DOHH2 (cell line): Measurements from ENCODE around the gene LRP11.

Source experiments
- H3F3A ChIP-seq: fragments of 200-600 bp; sonication (generic), shearing (Covaris generic); 2 replicates; pipeline ENCODE4 v1.6.0; 2016; ENCODE audit warnings: antibody characterized with exemption, mild to moderate bottlenecking; ENCODE audit not compliant: control insufficient read depth, insufficient read depth
- H3K27ac ChIP-seq: fragments of 200-600 bp; sonication (generic); 2 replicates; pipeline ENCODE4 v1.5.1; 2014; ENCODE audit warnings: low read depth, mild to moderate bottlenecking, low read length, moderate library complexity
- H3K27me3 ChIP-seq: fragments of 200-600 bp; sonication (generic); 2 replicates; pipeline ENCODE4 v1.6.1; 2014; ENCODE audit warnings: mild to moderate bottlenecking, low read length, mixed read lengths; ENCODE audit not compliant: control insufficient read depth
- H3K36me3 ChIP-seq: fragments of 200-600 bp; sonication (generic); 2 replicates; pipeline ENCODE4 v1.6.1; 2014; ENCODE audit warnings: mild to moderate bottlenecking, low read length, moderate library complexity, mixed read lengths; ENCODE audit not compliant: control insufficient read depth
- H3K4me1 ChIP-seq: fragments of 200-600 bp; sonication (generic); 2 replicates; pipeline ENCODE4 v1.6.1; 2014; ENCODE audit warnings: mild to moderate bottlenecking, low read length, mixed read lengths; ENCODE audit not compliant: control insufficient read depth
- H3K4me2 ChIP-seq: fragments of 200-600 bp; sonication (generic); 2 replicates; pipeline ENCODE4 v1.6.0; 2014; ENCODE audit warnings: mild to moderate bottlenecking, low read length, moderate library complexity
- H3K4me3 ChIP-seq: fragments of 200-600 bp; sonication (generic); 2 replicates; pipeline ENCODE4 v1.5.1; 2014; ENCODE audit warnings: mild to moderate bottlenecking, low read length, mixed read lengths
- H3K79me2 ChIP-seq: fragments of 200-600 bp; sonication (generic); 2 replicates; pipeline ENCODE4 v1.6.1; 2014; ENCODE audit warnings: mild to moderate bottlenecking, low read length, mixed read lengths; ENCODE audit not compliant: control insufficient read depth
- H3K9me2 ChIP-seq: fragments of 200-600 bp; sonication (generic); replicated peaks from 2 replicates; pipeline ENCODE4 v1.6.1; 2014; ENCODE audit warnings: mild to moderate bottlenecking, low read length, mixed read lengths; ENCODE audit not compliant: control insufficient read depth
- H3K9me3 ChIP-seq: fragments of 200-600 bp; sonication (generic); 2 replicates; pipeline ENCODE4 v1.6.1; 2014; ENCODE audit warnings: antibody characterized with exemption, low read length, mixed read lengths; ENCODE audit not compliant: control insufficient read depth, insufficient read depth
- H4K20me1 ChIP-seq: fragments of 200-600 bp; sonication (generic); 2 replicates; pipeline ENCODE4 v1.6.0; 2014; ENCODE audit warnings: low read depth, mild to moderate bottlenecking, antibody characterized with exemption, low read length, moderate library complexity; ENCODE audit not compliant: control insufficient read depth, insufficient read depth
- CTCF ChIP-seq: fragments of 200-600 bp; sonication (generic); IDR thresholded peaks from one replicate; pipeline ENCODE4 v1.5.1; 2014; ENCODE audit warnings: antibody characterized with exemption, mild to moderate bottlenecking, low read depth, low read length; ENCODE audit not compliant: poor library complexity, severe bottlenecking
- EZH2phosphoT487 ChIP-seq: fragments of 200-600 bp; sonication (generic); IDR thresholded peaks from 2 replicates; pipeline ENCODE4 v1.6.1; 2017; ENCODE audit warnings: borderline replicate concordance, mild to moderate bottlenecking, antibody characterized with exemption, low read length, moderate library complexity, mixed read lengths

Gene LRP11

GRCh38 chr6:149900620-149901443 lies 36.7 kb upstream of the LRP11 start:
- TF ChIP-seq EZH2phosphoT487, result no peak
- TF ChIP-seq CTCF, result no peak
- Histone ChIP-seq H3K9me3 (no peaks in the 10 kb centered on the region), H3K79me2 (no peaks in the 10 kb centered on the region), H3K9me2 (no peaks in the 10 kb centered on the region), H3K36me3 (no peaks in the 10 kb centered on the region), H3K27me3 (peaks cover 4% of the 10 kb centered on the region), H3K4me2 (no peak overlapping the region), H4K20me1 (no peaks in the 10 kb centered on the region), H3F3A (no peaks in the 10 kb centered on the region), H3K4me3 (no peak overlapping the region), H3K4me1 (no peaks in the 10 kb centered on the region; the same call in 1 of the 2 replicates), H3K27ac (no peak overlapping the region)

- Histone ChIP-seq H3K79me2 (no peaks in the 10 kb centered on the region), H3K9me3 (no peaks in the 10 kb centered on the region), H3F3A (no peaks in the 10 kb centered on the region), H3K27ac (no peak overlapping the region), H3K4me2 (no peak overlapping the region), H3K27me3 (peaks cover 4% of the 10 kb centered on the region), H3K9me2 (no peaks in the 10 kb centered on the region), H3K4me3 (no peak overlapping the region), H3K36me3 (no peaks in the 10 kb centered on the region), H4K20me1 (no peaks in the 10 kb centered on the region), H3K4me1 (peaks cover 7% of the 10 kb centered on the region)
- TF ChIP-seq CTCF (no peak), EZH2phosphoT487 (no peak)
Measured at GRCh38 chr6:149899926-149900619, 35.9 kb upstream of the LRP11 start.

DNA sequence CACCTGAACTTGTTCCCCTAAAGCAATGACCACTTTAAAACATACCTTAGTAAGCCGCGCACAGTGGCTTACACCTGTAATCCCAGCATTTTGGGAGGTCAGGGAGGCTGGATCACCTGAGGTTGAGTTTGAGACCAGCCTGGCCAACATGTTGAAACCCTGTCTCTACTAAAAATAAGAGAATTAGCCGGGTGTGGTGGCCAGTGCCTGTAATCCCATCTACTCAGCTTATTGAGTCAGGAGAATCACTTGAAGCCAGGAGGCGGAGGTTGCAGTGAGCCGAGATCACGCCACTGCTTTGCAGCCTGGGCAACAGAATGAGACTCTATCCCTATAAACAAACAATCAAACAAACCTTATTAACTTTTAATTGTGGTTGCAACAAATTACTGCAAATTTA lies 35.3 kb upstream of the LRP11 start:
- TF ChIP-seq EZH2phosphoT487 (no peak), CTCF (no peak)
- Histone ChIP-seq H3K4me2 (no peak overlapping the region), H3K27ac (no peak overlapping the region), H3K79me2 (no peaks in the 10 kb centered on the region), H3K9me3 (no peaks in the 10 kb centered on the region), H3K36me3 (no peaks in the 10 kb centered on the region), H3F3A (no peaks in the 10 kb centered on the region), H3K27me3 (peaks cover 4% of the 10 kb centered on the region), H4K20me1 (no peaks in the 10 kb centered on the region), H3K4me1 (peaks cover 8% of the 10 kb centered on the region), H3K9me2 (no peaks in the 10 kb centered on the region), H3K4me3 (no peak overlapping the region)
